ENCODE data around the gene RPLP1. TPM values are rescaled to one million over a fixed set of nuclear protein-coding genes. Genes with fewer than 3 reads are reported as not detected.
A peak's percentile ranks its signal among the peaks of the same experiment; 100 is the strongest.

RPLP1 gene
- total RNA-seq, 4 donors from 2014 or later = 245 to 770 (median 386) TPM

DNA sequence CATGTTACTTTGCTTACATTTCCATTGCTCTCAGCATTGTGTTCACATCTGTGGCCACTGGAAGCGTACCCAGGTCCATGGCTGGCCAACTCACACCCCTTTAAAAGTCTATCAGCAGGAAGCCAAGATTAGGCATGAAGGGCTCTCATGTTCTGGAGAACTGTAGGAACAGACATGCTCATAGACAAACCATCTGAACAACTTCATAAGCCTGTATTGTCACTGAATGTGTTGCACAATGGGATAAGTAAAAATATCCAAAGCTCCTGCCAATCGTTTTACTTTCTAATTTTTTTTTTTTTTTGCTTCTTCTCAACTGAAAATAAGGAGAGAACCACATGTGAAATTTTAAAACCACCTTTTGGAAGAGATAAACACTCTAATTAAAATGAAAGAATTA, 6.4 kb downstream of the RPLP1 start:
- H3K27ac ChIP-seq = no peak overlapping the region
- no peak for DNase-seq
- H3K36me3 ChIP-seq = peaks cover 0 to 31% (median 0%) of the 10 kb centered on the region in 3 donors
- H3K4me1 ChIP-seq = peaks cover 0 to 37% (median 7%) of the 10 kb centered on the region in 4 donors
- H3K4me3 ChIP-seq = no peak overlapping the region
- no peaks in the 10 kb centered on the region for H3K27me3 ChIP-seq
- H3K9me3 ChIP-seq = no peaks in the 10 kb centered on the region
- TF ChIP-seq POLR2A (IDR thresholded peaks at IDR 0.05) = no peak
- TF ChIP-seq, protein P1, sequence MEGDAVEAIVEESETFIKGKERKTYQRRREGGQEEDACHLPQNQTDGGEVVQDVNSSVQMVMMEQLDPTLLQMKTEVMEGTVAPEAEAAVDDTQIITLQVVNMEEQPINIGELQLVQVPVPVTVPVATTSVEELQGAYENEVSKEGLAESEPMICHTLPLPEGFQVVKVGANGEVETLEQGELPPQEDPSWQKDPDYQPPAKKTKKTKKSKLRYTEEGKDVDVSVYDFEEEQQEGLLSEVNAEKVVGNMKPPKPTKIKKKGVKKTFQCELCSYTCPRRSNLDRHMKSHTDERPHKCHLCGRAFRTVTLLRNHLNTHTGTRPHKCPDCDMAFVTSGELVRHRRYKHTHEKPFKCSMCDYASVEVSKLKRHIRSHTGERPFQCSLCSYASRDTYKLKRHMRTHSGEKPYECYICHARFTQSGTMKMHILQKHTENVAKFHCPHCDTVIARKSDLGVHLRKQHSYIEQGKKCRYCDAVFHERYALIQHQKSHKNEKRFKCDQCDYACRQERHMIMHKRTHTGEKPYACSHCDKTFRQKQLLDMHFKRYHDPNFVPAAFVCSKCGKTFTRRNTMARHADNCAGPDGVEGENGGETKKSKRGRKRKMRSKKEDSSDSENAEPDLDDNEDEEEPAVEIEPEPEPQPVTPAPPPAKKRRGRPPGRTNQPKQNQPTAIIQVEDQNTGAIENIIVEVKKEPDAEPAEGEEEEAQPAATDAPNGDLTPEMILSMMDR (IDR thresholded peaks at IDR 0.05) = no peak

DNA sequence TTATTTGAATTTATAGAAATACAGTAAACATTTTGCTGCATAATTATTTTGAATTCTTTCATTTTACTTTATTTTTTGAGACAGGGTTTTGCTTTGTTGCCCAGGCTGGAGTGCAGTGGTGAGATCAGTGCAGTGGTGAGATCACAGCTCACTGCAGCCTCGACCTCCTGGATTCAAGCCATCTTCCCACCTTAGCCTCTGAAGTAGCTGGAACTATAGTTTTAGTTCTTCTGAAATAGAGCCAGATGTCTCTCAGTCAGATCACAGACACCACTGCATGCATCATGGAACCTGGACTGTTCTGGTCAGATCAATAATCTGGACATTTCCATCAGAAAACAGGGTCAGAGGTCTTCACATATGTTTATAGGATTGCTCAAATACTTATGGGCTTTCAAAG, 7.9 kb downstream of the RPLP1 start:
- no peak for DNase-seq
- Histone ChIP-seq H3K36me3 (peaks cover 0 to 23% (median 0%) of the 10 kb centered on the region in 3 donors), H3K9me3 (no peaks in the 10 kb centered on the region), H3K4me3 (no peak overlapping the region), H3K27me3 (no peaks in the 10 kb centered on the region), H3K27ac (no peak overlapping the region), H3K4me1 (peaks cover 0 to 23% (median 4%) of the 10 kb centered on the region in 4 donors)
- no peak for TF ChIP-seq POLR2A (IDR thresholded peaks at IDR 0.05)
- TF ChIP-seq, protein P1 (IDR thresholded peaks at IDR 0.05) = no peak

DNA sequence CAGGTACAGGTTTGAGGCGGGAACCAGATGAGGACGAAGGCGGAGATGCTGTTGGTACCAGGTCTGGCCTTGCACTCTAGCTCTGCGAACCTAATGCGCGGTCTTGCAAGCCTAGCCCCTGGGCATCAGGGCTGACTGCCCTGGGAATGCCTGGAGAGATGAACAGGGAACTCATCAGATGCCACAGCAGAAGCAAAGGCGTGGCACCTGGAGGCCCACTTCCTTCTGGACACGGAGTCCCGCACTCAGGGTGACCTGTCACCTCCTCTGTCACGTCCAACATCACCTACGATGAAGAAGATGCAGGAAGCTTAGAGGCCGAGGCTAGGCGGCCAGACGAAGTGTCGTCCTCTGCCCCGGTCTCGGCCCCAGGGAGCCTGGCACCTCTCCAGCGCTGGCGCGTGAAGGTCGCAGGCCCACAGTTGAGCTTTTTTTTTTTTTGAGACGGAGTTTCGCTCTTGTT, 9.4 kb downstream of the RPLP1 start:
- no peak for TF ChIP-seq POLR2A (IDR thresholded peaks at IDR 0.05)
- TF ChIP-seq, protein P1 (IDR thresholded peaks at IDR 0.05) = no peak
- H3K36me3 ChIP-seq = peaks cover 0 to 8% (median 0%) of the 10 kb centered on the region in 3 donors
- no peaks in the 10 kb centered on the region for H3K27me3 ChIP-seq
- H3K27ac ChIP-seq = peak overlapping the region; percentile 79 to 89 (median 82)
- H3K9me3 ChIP-seq = no peaks in the 10 kb centered on the region
- peaks cover 0 to 20% (median 4%) of the 10 kb centered on the region in 4 donors for H3K4me1 ChIP-seq
- peak overlapping the region; percentile 46 to 66 (median 58) for H3K4me3 ChIP-seq
- peak; percentile 16 to 71 (median 69) for DNase-seq

DNA sequence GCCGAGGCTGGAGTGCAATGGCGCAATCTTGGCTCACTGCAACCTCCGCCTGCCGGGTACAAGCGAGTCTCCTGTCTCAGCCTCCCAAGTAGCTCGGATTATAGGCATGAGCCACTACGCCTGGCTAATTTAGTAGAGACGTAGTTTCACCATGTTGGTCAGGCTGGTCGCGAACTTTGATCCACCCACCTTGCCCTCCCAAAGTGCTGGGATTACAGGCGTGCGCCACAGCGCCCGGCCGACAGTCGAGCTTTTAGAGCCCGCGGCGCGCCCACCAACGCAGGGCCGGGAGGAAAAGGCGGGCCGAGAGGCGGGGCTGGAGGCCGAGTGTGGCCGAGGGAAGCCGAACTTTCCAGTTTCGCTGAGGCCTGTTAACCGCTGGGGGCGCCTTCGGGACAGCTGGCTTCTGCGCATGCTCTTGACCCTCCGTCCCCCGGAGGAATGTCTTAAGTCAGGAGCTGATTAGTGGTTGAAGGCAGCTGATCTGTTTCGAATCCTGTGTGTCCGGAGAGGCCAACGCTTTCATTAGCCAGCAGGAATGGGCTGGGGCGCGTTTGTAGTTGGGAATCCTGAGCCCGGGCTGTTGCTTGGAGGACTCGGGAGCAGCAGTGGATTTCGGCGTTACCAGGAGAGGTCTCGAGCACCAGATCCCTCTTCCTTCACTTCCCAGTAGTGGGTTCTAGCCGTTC, 10.0 kb downstream of the RPLP1 start:
- peak overlapping the region; percentile 46 to 66 (median 58) for H3K4me3 ChIP-seq
- peaks cover 0 to 23% (median 6%) of the 10 kb centered on the region in 4 donors for H3K4me1 ChIP-seq
- TF ChIP-seq, protein P1 (IDR thresholded peaks at IDR 0.05) = peak; percentile 76 to 97 (median 92)
- TF ChIP-seq POLR2A (IDR thresholded peaks at IDR 0.05) = peak; percentile 85

DNA sequence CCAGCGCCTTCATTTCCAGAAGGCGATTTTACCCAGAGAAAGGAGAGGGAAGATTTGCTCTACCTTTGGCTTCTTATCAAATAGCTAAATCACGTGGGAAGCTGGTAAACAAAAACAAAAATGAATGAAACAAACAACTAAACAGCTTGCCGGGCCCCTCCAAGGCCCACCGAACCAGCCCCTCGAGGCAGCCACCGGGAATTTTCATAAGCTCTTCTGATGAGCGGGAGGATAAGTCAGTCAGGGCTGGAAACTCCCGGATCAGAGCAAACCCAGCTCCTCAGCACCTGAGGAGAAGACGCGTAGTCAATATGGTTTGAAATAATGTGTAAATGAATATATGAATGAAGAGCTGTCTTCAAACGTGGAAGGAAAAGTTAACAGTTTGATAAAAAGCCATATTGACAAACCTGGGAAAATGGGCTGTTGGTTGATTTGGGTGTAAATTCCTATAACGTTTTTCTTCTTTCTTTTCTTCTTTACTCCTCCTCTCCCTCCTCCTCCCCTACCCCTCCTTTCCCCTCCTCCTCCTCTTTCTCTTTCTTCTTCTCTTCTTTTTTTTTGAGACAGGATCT, 10.7 kb downstream of the RPLP1 start:
- H3K27ac ChIP-seq = peak overlapping the region; percentile 79 to 89 (median 82)
- peak overlapping the region; percentile 46 to 66 (median 58) for H3K4me3 ChIP-seq
- H3K27me3 ChIP-seq = no peaks in the 10 kb centered on the region
- no peaks in the 10 kb centered on the region for H3K36me3 ChIP-seq
- DNase-seq = no peak
- TF ChIP-seq POLR2A (IDR thresholded peaks at IDR 0.05) = no peak
- TF ChIP-seq, protein P1 (IDR thresholded peaks at IDR 0.05) = no peak
- peaks cover 0 to 24% (median 11%) of the 10 kb centered on the region in 4 donors for H3K4me1 ChIP-seq
- H3K9me3 ChIP-seq = no peaks in the 10 kb centered on the region

More for the DNA sequence above, 10.0 kb downstream of the RPLP1 start:
- peak overlapping the region; percentile 79 to 89 (median 82) for H3K27ac ChIP-seq
- peak; percentile 92 to 98 (median 97) for DNase-seq
- peaks cover 0 to 4% (median 0%) of the 10 kb centered on the region in 3 donors for H3K36me3 ChIP-seq
- H3K9me3 ChIP-seq = no peaks in the 10 kb centered on the region
- H3K27me3 ChIP-seq = no peaks in the 10 kb centered on the region
